Mesothelial cell of epicardium (in vitro differentiated cells): ENCODE results near the gene MYO1H. TPM values are rescaled to one million over a fixed set of nuclear protein-coding genes. Genes with fewer than 3 reads are reported as not detected.

Experiments used
- DNase-seq, 2 experiments: peaks; one replicate each; pipeline ENCODE4 v3.0.0; 2021; ENCODE audit warnings: low spot score in 2 of 2; ENCODE audit not compliant: unreplicated experiment in 2 of 2
- H3K27ac Mint-ChIP-seq: 2 replicates; pipeline ENCODE4 v1.8.0; 2021; ENCODE audit warnings: mixed read lengths
- H3K27me3 Mint-ChIP-seq: 2 replicates; pipeline ENCODE4 v1.8.0; 2021; ENCODE audit warnings: low read depth, mixed read lengths
- H3K36me3 Mint-ChIP-seq: 2 replicates; pipeline ENCODE4 v1.8.0; 2021; ENCODE audit warnings: mixed read lengths
- H3K4me1 Mint-ChIP-seq: 2 replicates; pipeline ENCODE4 v1.8.0; 2021; ENCODE audit warnings: mixed read lengths
- H3K4me3 Mint-ChIP-seq: 2 replicates; pipeline ENCODE4 v1.8.0; 2021; ENCODE audit warnings: mild to moderate bottlenecking, moderate library complexity, mixed read lengths
- H3K9me3 Mint-ChIP-seq: 2 replicates; pipeline ENCODE4 v1.8.0; 2021; ENCODE audit warnings: mixed read lengths
- total RNA-seq: library from RNA; stranded (reverse); gene quantifications from 3 replicates; pipeline ENCODE4 v1.2.1, GENCODE V29; 2021
- TF ChIP-seq, protein P1 (sequence below): fragments of 200-600 bp; sonication (generic); IDR thresholded peaks from one replicate; pipeline ENCODE4 v1.5.0; 2021; ENCODE audit warnings: antibody characterized with exemption; ENCODE audit not compliant: unreplicated experiment

MYO1H gene
- total RNA-seq, 1 donor from 2014 or later, result not detected

DNA sequence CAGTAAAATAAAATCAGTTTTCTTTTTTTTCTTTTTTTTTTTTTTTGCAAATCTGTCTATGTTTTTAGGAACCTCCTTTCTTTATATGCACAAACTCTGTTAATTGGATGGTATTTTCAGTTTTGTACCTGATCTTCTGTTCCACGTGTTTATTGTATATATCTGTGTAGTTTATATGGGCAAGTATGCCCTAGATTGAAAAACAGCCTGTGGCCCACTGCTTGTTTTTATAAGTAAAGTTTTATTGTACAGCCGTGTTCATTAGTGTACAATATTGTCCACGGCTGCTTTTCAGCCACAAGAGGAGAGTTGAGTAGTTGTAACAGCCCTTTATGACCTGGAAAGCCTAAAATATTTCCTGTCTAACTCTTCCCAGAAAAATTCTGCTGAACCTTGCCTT, 18.7 kb upstream of the MYO1H start:
- DNase-seq, result no peak
- Mint-ChIP-seq H3K36me3 (no peaks in the 10 kb centered on the region), H3K27me3 (peaks cover 33% of the 10 kb centered on the region), H3K27ac (no peak overlapping the region), H3K4me3 (no peak overlapping the region), H3K4me1 (peaks cover 15% of the 10 kb centered on the region), H3K9me3 (no peaks in the 10 kb centered on the region)
- TF ChIP-seq, protein P1, sequence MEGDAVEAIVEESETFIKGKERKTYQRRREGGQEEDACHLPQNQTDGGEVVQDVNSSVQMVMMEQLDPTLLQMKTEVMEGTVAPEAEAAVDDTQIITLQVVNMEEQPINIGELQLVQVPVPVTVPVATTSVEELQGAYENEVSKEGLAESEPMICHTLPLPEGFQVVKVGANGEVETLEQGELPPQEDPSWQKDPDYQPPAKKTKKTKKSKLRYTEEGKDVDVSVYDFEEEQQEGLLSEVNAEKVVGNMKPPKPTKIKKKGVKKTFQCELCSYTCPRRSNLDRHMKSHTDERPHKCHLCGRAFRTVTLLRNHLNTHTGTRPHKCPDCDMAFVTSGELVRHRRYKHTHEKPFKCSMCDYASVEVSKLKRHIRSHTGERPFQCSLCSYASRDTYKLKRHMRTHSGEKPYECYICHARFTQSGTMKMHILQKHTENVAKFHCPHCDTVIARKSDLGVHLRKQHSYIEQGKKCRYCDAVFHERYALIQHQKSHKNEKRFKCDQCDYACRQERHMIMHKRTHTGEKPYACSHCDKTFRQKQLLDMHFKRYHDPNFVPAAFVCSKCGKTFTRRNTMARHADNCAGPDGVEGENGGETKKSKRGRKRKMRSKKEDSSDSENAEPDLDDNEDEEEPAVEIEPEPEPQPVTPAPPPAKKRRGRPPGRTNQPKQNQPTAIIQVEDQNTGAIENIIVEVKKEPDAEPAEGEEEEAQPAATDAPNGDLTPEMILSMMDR, result no peak

DNA sequence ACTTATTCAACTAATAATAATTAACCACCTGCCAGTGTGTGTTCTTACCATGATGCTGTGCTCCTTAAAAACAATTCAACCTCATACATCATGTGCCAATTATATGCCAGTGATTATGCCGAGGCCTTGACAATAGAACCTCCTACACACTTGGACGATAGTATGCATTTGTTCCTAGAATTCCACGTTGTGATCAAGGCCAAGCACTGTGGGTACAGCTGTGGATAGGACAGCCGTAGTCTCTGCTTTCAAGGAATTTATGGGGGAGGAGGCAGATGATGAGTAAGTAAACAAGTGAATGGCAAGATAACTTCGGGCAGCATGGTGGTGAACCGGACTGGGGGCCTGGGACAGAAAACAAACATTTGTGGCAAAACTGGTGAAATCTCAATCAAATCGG, 18.0 kb upstream of the MYO1H start:
- H3K27ac Mint-ChIP-seq, result no peak overlapping the region
- no peak overlapping the region for H3K4me3 Mint-ChIP-seq
- H3K4me1 Mint-ChIP-seq, result peaks cover 15% of the 10 kb centered on the region
- no peak for DNase-seq
- H3K9me3 Mint-ChIP-seq, result no peaks in the 10 kb centered on the region
- H3K27me3 Mint-ChIP-seq, result peaks cover 30% of the 10 kb centered on the region
- TF ChIP-seq, protein P1, result no peak
- no peaks in the 10 kb centered on the region for H3K36me3 Mint-ChIP-seq

DNA sequence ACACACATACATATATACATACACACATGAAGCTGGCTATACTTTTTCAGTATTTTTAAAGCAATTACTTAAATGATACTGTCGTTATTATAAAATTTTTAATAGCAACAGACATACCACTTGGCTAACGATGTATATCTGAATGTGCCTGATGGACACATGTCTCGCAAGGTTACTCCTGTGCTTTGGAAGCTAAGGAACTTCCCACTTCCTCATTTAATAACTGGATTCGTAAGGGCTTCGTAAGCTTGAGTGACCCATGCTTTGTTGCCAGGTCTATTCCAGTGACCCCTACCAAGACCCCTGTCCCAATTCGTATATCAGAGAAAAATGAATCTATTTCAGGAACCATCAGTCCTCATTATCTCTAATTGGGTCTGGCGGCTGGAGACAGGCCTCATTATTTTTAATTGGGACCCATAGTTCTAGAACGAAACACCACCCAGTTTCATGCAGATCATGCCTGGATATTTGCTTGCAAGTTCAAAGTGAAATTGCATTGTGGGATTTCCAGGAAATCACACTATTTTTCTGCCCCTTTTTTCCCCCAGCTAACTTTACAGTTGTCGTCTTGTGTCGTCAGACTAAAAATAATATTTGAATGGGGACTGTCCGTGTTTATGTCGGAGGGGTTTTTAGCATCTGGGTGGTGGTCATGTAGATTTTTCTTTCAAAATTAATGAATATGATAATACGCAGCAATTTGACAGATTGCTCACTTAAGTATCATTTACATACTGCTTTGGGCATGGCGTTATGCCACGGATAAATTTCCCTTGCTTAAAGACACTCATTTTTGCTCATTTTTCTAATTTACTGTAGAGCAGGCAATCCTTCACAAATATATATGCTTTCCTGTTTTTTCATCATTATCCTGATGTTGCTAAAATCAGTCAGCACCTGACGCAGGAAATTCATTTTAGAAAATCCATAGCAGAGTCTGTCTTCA, 17.1 kb upstream of the MYO1H start:
- no peaks in the 10 kb centered on the region for H3K36me3 Mint-ChIP-seq
- no peaks in the 10 kb centered on the region for H3K9me3 Mint-ChIP-seq
- no peak overlapping the region for H3K27ac Mint-ChIP-seq

DNA sequence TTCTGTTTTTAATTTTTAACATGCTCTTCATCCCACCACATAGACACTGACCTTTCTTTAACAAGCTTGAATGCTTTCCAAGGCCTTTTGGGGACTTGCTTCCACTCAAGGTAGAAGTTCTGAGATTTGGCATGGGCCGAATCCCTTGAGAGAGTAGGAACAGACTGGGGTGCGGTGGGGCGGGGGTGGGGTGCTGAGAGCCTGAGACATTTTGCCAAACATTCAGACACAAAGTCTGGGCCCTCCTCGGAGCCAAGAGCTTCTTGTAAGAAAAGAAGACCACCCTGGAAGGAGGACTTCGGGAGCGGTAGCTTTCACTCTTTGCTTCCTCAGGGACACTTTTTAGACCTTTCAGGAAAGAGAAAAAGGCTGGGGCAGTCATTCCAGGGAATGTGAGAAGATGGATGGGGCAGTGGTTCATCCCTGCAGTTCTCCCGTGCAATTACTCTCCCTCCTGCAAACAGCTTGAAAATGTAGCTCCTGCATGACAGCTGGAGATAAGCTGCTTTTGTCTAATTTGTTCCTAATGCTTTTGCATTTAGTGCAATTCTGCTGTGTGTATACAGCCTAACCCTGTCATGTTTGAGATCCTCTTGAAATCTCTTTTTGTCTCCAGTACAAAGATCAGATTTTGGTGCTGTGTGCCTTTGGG, 16.3 kb upstream of the MYO1H start:
- no peak for DNase-seq
- no peak overlapping the region for H3K27ac Mint-ChIP-seq
- H3K4me3 Mint-ChIP-seq, result no peak overlapping the region
- H3K4me1 Mint-ChIP-seq, result peaks cover 15% of the 10 kb centered on the region
- peaks cover 24% of the 10 kb centered on the region for H3K27me3 Mint-ChIP-seq
- no peaks in the 10 kb centered on the region for H3K9me3 Mint-ChIP-seq
- H3K36me3 Mint-ChIP-seq, result no peaks in the 10 kb centered on the region
- TF ChIP-seq, protein P1, result no peak

More for the DNA sequence above, 17.1 kb upstream of the MYO1H start:
- DNase-seq, result no peak
- Mint-ChIP-seq H3K4me3 (no peak overlapping the region), H3K27me3 (peaks cover 25% of the 10 kb centered on the region), H3K4me1 (peaks cover 15% of the 10 kb centered on the region)
- TF ChIP-seq, protein P1, result no peak

DNA sequence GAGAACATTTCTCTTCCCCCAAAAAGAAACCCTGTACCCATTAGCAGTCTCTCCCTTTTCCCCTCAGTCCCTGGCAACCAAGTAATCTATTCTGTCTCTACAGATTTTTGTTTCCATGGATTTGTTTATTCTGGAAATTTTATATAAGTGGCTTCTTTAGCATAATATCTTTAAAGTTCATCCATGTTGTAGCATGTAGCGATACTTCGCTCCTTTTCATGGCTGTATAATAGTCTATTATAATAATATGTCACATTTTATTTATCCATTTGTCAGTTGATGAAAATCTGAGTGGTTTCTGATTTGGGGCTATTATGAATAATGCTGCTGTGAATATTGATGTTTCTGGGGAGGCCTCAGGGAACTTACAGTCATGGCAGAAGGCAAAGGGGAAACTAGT, 12.8 kb upstream of the MYO1H start:
- H3K4me1 Mint-ChIP-seq, result peaks cover 15% of the 10 kb centered on the region
- no peak overlapping the region for H3K27ac Mint-ChIP-seq
- H3K4me3 Mint-ChIP-seq, result no peak overlapping the region
- TF ChIP-seq, protein P1, result no peak
- peaks cover 5% of the 10 kb centered on the region for H3K9me3 Mint-ChIP-seq
- no peak for DNase-seq
- peaks cover 24% of the 10 kb centered on the region for H3K27me3 Mint-ChIP-seq
- no peaks in the 10 kb centered on the region for H3K36me3 Mint-ChIP-seq
